ENCODE results near the gene AMZ1. TPM values are rescaled to one million over a fixed set of nuclear protein-coding genes. Genes with fewer than 3 reads are reported as not detected.

AMZ1 gene
- total RNA-seq, 1 experiment from 2014 or later = 0.74 TPM

- Histone ChIP-seq H2AK5ac (ENCODE audit: insufficient read length, low read length) (no peak overlapping the region), H2BK5ac (ENCODE audit: insufficient read length, low read length) (no peak overlapping the region), H4K8ac (replicated peaks; ENCODE audit: insufficient read length, low read depth, low read length) (no peak overlapping the region), H3K23ac (ENCODE audit: insufficient read length, low read depth, low read length) (no peak overlapping the region), H4K5ac (ENCODE audit: insufficient read length, low read depth, low read length) (no peak overlapping the region), H3K79me2 (ENCODE audit: insufficient read depth, low read length) (no peaks in the 10 kb centered on the region), H3K14ac (ENCODE audit: insufficient read depth, low read length) (peak overlapping the region; percentile 84), H3K27ac (ENCODE audit: insufficient read length, low read depth, low read length) (no peak overlapping the region), H4K20me1 (ENCODE audit: control insufficient read depth, insufficient read depth, insufficient read length) (no peaks in the 10 kb centered on the region), H2BK15ac (ENCODE audit: low read depth, low read length) (no peak overlapping the region), H3K23me2 (ENCODE audit: insufficient read length, low read depth, low read length, poor library complexity, severe bottlenecking) (peaks cover 11% of the 10 kb centered on the region), H3K27me3 (ENCODE audit: insufficient read depth, low read length) (peaks cover 12% of the 10 kb centered on the region; the same call in 1 of the 2 replicates), H3K4ac (ENCODE audit: low read depth, low read length) (no peak overlapping the region), H3K9ac (ENCODE audit: extremely low read depth, insufficient read length, low read length) (no peak overlapping the region), H3T11ph (ENCODE audit: low read length) (no peak overlapping the region), H2AFZ (ENCODE audit: low read length) (no peak overlapping the region), H3K56ac (ENCODE audit: insufficient read length, low read depth, low read length) (no peak overlapping the region), H4K91ac (ENCODE audit: insufficient read length, low read depth, low read length) (no peak overlapping the region), H2BK20ac (ENCODE audit: low read depth, low read length, poor library complexity, severe bottlenecking) (no peak overlapping the region), H3K18ac (ENCODE audit: insufficient read length, low read depth, low read length) (no peak overlapping the region), H3K4me1 (ENCODE audit: insufficient read depth, low read length) (no peaks in the 10 kb centered on the region), H3K4me2 (ENCODE audit: insufficient read depth, insufficient read length, low read length) (peak overlapping the region; percentile 54), H2BK120ac (ENCODE audit: low read depth, low read length, poor library complexity, severe bottlenecking) (no peak overlapping the region), H2BK12ac (ENCODE audit: insufficient read length, low read depth, low read length) (no peak overlapping the region), H3K9me3 (ENCODE audit: control insufficient read depth, low read depth, low read length) (no peaks in the 10 kb centered on the region), H3K79me1 (ENCODE audit: insufficient read depth, low read depth, low read length, poor library complexity, severe bottlenecking) (no peaks in the 10 kb centered on the region)
- no peak for DNase-seq
- Mint-ChIP-seq H3K36me3 (ENCODE audit: insufficient read depth in 1 of 3, low read depth in 3 of 3) (no peaks in the 10 kb centered on the region; a peak in 1 of 7 replicates), H3K9me3 (no peaks in the 10 kb centered on the region; a peak in 1 of 5 replicates), H3K27ac (no peak overlapping the region; a peak in 1 of 7 replicates), H3K4me1 (peaks cover 5 to 8% of the 10 kb centered on the region in 2 experiments), H3K4me3 (peak overlapping the region; percentile 53 to 75), H3K27me3 (ENCODE audit: low read depth) (peaks cover 53% of the 10 kb centered on the region)
- no peak for TF ChIP-seq CTCF (conservative IDR thresholded peaks at IDR 0.05)
- no CpG with 5 or more reads among the region's 62 CpGs for WGBS (ENCODE audit: extremely low coverage, insufficient read length, low lambda C conversion rate)
Measured at GRCh38 chr7:2688409-2689342, 674 bp downstream of the AMZ1 start.

Data from H9 (cell line).